ENCODE measurements around the gene SCGB1C1. TPM values are rescaled to one million over a fixed set of nuclear protein-coding genes. Genes with fewer than 3 reads are reported as not detected.

Gene SCGB1C1
- total and polyA plus RNA-seq, 3 donors from 2014 or later, result not detected

DNA sequence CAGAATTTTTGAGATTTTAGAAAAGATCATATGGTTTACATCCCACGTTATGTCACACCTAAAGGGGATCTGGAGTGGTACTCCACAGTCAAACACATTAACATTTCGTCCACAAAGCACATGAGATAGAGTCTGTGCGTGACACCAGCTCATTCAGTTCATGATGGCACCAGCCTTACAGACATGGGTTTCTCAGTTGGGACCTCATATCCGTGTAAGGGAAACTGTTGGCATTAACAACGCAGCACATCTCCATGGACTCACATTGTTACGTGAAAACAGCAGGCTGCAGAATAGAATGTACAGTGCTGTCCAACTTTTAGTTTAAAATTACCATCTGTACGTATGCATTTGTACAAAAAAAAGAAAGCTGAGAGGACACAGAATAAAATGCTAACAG lies 28.7 kb downstream of the SCGB1C1 start:
- 82 to 88% methylated on average over 7 of the region's 7 CpGs for whole genome bisulfite sequencing, 2 donors
- no peak overlapping the region for H3K4me3 ChIP-seq
- no peak overlapping the region for H3K27ac ChIP-seq
- H3K36me3 ChIP-seq (ENCODE audit: low read depth, missing control alignments), result no peaks in the 10 kb centered on the region
- intact Hi-C loops (cut with DNase I; ENCODE audit: low total_unique reads), result no loop called here
- no peaks in the 10 kb centered on the region for H3K9me3 ChIP-seq
- TF ChIP-seq, protein P1, sequence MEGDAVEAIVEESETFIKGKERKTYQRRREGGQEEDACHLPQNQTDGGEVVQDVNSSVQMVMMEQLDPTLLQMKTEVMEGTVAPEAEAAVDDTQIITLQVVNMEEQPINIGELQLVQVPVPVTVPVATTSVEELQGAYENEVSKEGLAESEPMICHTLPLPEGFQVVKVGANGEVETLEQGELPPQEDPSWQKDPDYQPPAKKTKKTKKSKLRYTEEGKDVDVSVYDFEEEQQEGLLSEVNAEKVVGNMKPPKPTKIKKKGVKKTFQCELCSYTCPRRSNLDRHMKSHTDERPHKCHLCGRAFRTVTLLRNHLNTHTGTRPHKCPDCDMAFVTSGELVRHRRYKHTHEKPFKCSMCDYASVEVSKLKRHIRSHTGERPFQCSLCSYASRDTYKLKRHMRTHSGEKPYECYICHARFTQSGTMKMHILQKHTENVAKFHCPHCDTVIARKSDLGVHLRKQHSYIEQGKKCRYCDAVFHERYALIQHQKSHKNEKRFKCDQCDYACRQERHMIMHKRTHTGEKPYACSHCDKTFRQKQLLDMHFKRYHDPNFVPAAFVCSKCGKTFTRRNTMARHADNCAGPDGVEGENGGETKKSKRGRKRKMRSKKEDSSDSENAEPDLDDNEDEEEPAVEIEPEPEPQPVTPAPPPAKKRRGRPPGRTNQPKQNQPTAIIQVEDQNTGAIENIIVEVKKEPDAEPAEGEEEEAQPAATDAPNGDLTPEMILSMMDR (IDR thresholded peaks at IDR 0.05), result no peak
- TF ChIP-seq POLR2A (IDR thresholded peaks at IDR 0.05), result no peak
- H3K27me3 ChIP-seq, result no peaks in the 10 kb centered on the region
- DNase-seq, result no peak
- no peaks in the 10 kb centered on the region for H3K4me1 ChIP-seq

DNA sequence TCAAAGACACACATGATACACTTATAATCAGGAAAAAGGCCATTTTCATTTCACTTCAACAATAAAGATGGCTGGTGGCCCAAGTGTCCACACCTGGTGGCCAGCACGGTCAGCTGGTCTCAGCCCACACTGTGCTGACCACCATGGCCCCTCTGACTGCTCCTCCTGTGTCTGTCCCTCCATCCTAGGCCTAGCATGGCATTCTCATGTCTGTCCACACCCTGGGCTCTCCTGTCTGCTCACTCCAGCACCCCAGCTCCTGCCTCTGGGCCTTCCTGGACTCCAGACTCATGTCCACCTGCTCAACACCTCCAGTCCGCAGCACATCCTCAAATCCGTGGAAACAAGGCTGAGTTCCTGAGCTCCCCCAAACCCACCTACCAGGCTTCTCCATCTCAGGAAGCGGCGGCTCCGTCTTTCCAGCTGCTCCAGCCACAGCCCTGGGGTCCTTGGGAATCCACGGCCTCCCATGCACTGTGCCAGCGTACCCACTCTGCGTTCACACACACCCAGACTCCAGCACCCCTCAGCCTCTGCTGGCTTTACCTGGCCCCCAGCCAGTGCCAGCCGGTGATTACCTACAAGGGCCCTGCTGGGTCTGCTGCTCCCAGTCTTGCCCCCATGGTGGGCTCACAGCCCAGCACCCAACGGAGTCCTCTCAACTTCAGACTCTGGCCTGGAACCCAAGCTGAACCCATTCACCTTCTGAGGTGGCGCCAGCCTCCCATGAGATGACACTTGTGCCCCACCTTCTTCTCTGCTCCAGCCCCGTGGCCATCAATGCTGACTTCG lies 29.3 kb downstream of the SCGB1C1 start:
- Histone ChIP-seq H3K9me3 (no peaks in the 10 kb centered on the region), H3K27ac (no peak overlapping the region), H3K4me1 (no peaks in the 10 kb centered on the region), H3K27me3 (no peaks in the 10 kb centered on the region), H3K36me3 (ENCODE audit: low read depth, missing control alignments) (no peaks in the 10 kb centered on the region), H3K4me3 (no peak overlapping the region)
- intact Hi-C loops (cut with DNase I; ENCODE audit: low total_unique reads), result no loop called here
- TF ChIP-seq, protein P1 (IDR thresholded peaks at IDR 0.05), result no peak
- TF ChIP-seq POLR2A (IDR thresholded peaks at IDR 0.05), result no peak
- no peak for DNase-seq
- WGBS, 2 donors, result 90 to 98% methylated on average over 14 of the region's 14 CpGs

DNA sequence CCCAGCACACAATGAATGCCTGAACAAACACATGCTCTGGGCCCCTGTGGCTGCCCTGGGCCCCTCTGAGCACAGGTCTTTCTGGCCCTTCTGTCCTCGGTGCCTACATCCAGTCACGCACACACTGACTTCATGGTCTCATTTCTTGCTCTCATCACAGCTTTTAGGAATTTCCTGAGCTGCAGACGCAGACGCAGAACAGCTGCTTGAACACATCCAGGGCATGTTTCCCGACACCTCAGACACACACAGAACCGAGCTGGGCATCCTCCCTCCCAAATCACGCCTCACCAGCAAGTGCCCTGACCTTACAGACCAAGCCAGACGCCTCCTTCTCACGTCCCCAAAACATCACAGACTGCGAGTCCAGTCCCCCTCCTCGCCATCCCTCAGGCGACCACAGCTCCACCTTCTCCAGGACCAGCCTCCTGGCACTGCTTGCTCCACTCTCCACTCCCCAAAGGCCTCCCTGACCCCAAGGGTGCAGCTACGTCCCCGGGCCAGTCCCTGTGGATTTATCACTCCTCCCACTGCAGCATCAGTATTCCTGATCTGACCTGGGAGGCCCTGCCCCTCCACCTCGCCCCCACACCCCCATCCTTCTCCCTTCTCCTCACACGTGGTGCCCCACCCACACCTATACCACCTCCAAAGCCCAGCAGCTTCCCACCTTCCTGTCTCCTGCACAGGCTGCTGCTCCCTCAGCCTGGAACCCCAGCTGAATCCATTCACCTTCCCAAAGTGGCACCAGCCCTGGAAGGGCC lies 30.3 kb downstream of the SCGB1C1 start:
- no peak overlapping the region for H3K4me3 ChIP-seq
- TF ChIP-seq, protein P1 (IDR thresholded peaks at IDR 0.05), result no peak
- TF ChIP-seq POLR2A (IDR thresholded peaks at IDR 0.05), result no peak
- no peaks in the 10 kb centered on the region for H3K9me3 ChIP-seq
- DNase-seq, result no peak
- intact Hi-C loops (cut with DNase I; ENCODE audit: low total_unique reads), result no loop called here
- no peaks in the 10 kb centered on the region for H3K36me3 ChIP-seq (ENCODE audit: low read depth, missing control alignments)
- 79 to 88% methylated on average over 15 to 16 of the region's 16 CpGs for WGBS, 2 donors
- no peaks in the 10 kb centered on the region for H3K27me3 ChIP-seq
- no peaks in the 10 kb centered on the region for H3K4me1 ChIP-seq
- no peak overlapping the region for H3K27ac ChIP-seq

DNA sequence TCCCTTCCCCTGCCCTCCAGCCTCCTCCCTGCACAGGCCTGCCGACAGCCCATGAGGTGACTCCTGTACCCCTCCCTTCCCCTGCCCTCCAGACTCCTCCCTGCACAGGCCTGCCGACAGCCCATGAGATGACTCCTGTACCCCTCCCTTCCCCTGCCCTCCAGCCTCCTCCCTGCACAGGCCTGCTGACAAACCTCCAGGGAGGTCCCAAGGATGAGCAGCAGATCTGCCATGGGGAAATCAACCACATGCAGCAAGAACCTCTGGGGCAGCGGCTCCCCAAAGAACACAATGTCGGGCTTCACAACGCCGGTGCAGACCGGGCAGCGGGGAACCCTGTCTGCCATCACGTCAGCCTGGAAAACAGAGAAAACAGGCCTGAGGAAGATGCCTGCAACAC lies 31.0 kb downstream of the SCGB1C1 start:
- DNase-seq, result no peak

DNA sequence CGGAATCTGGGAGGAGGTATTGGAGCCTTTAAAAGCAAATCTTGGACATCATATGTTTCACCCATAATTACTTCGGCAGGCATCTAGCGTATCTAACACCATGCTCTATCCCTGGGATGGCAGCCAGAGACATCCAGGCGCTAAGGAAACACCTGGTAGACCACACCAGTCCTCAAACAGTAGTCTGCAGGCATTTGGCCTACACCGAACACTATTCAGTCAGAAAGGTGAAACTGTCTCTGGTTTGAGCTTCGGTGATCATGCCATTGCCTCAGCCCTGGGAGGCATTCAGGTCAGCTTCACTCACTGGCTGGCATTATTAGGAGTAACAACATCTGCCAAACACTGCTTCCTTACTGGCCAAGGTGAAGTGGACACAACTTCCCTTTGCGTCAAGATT lies 31.5 kb downstream of the SCGB1C1 start:
- Histone ChIP-seq H3K4me1 (no peaks in the 10 kb centered on the region), H3K9me3 (no peaks in the 10 kb centered on the region), H3K27ac (no peak overlapping the region), H3K36me3 (ENCODE audit: low read depth, missing control alignments) (no peaks in the 10 kb centered on the region), H3K27me3 (no peaks in the 10 kb centered on the region), H3K4me3 (no peak overlapping the region)
- no peak for TF ChIP-seq POLR2A (IDR thresholded peaks at IDR 0.05)
- TF ChIP-seq, protein P1 (IDR thresholded peaks at IDR 0.05), result no peak
- WGBS, 2 donors, result 89 to 94% methylated on average over 7 of the region's 7 CpGs
- DNase-seq, result no peak
- intact Hi-C loops (cut with DNase I; ENCODE audit: low total_unique reads), result no loop called here

More for the DNA sequence above, 31.0 kb downstream of the SCGB1C1 start:
- Histone ChIP-seq H3K4me3 (no peak overlapping the region), H3K36me3 (ENCODE audit: low read depth, missing control alignments) (no peaks in the 10 kb centered on the region), H3K27ac (no peak overlapping the region), H3K9me3 (no peaks in the 10 kb centered on the region), H3K27me3 (no peaks in the 10 kb centered on the region), H3K4me1 (no peaks in the 10 kb centered on the region)
- intact Hi-C loops (cut with DNase I; ENCODE audit: low total_unique reads), result no loop called here
- no peak for TF ChIP-seq POLR2A (IDR thresholded peaks at IDR 0.05)
- WGBS, 2 donors, result 90 to 91% methylated on average over 9 of the region's 9 CpGs

Measured in testis (tissue), 3 donors.